Epithelial cell of proximal tubule (primary cell): ENCODE measurements around the gene PPP1R10. TPM values are rescaled to one million over a fixed set of nuclear protein-coding genes. Genes with fewer than 3 reads are reported as not detected.
A peak's percentile ranks its signal among the peaks of the same experiment; 100 is the strongest.

Experiments
- DNase-seq: peaks from one replicate; pipeline ENCODE4 v3.0.0-alpha.2; 2011; ENCODE audit warnings: low read depth
- H3K4me3 ChIP-seq: 2 replicates; pipeline ENCODE4 v1.5.1; 2011; ENCODE audit warnings: low read depth, mild to moderate bottlenecking, low read length
- total RNA-seq: library from RNA; depleted of rRNA; stranded (reverse); fragments of >200 nt; gene quantifications from 2 replicates; pipeline ENCODE4 v1.2.3, GENCODE V29; 2015
- TF ChIP-seq, protein P1 (sequence below): conservative IDR thresholded peaks from 2 replicates; pipeline ENCODE4 v1.5.1; 2012; ENCODE audit warnings: low read depth, mild to moderate bottlenecking, low read length

The PPP1R10 gene
- total RNA-seq, 1 donor from 2014 or later, result 19.6 TPM

DNA sequence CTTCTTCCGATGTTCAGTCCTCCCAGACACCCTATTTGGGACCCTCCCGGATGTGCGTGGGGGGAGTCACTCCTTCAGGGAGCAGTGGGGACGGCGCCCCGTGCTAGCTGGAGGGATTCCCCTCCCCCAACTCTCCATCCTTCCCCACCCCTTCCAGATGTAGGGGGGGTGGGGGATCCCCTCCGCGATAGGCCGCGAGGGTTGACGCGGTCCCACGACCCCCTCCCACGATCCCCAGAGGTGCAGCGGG lies 61.3 kb downstream of the PPP1R10 start:
- TF ChIP-seq, protein P1, sequence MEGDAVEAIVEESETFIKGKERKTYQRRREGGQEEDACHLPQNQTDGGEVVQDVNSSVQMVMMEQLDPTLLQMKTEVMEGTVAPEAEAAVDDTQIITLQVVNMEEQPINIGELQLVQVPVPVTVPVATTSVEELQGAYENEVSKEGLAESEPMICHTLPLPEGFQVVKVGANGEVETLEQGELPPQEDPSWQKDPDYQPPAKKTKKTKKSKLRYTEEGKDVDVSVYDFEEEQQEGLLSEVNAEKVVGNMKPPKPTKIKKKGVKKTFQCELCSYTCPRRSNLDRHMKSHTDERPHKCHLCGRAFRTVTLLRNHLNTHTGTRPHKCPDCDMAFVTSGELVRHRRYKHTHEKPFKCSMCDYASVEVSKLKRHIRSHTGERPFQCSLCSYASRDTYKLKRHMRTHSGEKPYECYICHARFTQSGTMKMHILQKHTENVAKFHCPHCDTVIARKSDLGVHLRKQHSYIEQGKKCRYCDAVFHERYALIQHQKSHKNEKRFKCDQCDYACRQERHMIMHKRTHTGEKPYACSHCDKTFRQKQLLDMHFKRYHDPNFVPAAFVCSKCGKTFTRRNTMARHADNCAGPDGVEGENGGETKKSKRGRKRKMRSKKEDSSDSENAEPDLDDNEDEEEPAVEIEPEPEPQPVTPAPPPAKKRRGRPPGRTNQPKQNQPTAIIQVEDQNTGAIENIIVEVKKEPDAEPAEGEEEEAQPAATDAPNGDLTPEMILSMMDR, result no peak
- no peak for DNase-seq
- peak overlapping the region; percentile 86 for H3K4me3 ChIP-seq

- TF ChIP-seq, protein P1, result peak; percentile 9
- no peak for DNase-seq
Measured at GRCh38 chr6:30554962-30555815, 61.9 kb downstream of the PPP1R10 start.

DNA sequence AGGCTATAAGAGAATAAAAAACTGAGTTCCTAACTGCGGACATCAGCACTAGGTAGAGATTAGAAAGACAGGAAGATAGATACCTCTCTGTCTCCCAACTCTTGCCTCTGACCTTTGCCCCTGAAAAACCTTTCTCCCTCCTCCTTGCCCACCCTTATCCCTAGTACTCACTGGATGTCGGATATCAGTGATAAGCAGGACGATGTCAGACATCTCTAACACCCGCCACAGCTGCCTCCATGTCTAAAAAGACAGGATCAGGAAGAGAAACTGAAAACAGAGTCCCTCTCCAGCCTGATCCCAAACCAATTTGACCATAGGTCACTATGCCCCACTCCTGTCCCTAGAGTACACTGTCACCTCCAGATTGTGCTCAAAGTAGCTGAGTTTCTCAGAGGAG lies 62.6 kb downstream of the PPP1R10 start:
- no peak for DNase-seq
- peak overlapping the region; percentile 86 for H3K4me3 ChIP-seq
- TF ChIP-seq, protein P1, result no peak

More at GRCh38 chr6:30554962-30555815, 61.9 kb downstream of the PPP1R10 start:
- H3K4me3 ChIP-seq, result peak overlapping the region; percentile 86

Other genes with a start within 250 kb of the PPP1R10 start
- gene HLA-E, start 127.7 kb downstream of the PPP1R10 start, total RNA-seq, result 56.9 and 93.3 TPM in 2 replicates
- gene GNL1, start 60.8 kb downstream of the PPP1R10 start, total RNA-seq, result 46.1 and 46.3 TPM in 2 replicates
- 4.6 and 5.2 TPM in 2 replicates for gene PRR3, start 59.9 kb downstream of the PPP1R10 start, total RNA-seq
- gene ABCF1, start 45.8 kb downstream of the PPP1R10 start, total RNA-seq, result 49.0 and 70.5 TPM in 2 replicates
- 65.8 and 87.4 TPM in 2 replicates for gene MRPS18B, start 597 bp upstream of the PPP1R10 start, total RNA-seq
- gene ATAT1, start 9.6 kb upstream of the PPP1R10 start, total RNA-seq, result 6.2 and 8.9 TPM in 2 replicates
- gene C6orf136, start 29.9 kb upstream of the PPP1R10 start, total RNA-seq, result 4.6 and 10.5 TPM in 2 replicates
- gene DHX16, start 55.8 kb upstream of the PPP1R10 start, total RNA-seq, result 41.5 and 52.0 TPM in 2 replicates
- 66.5 and 77.3 TPM in 2 replicates for gene PPP1R18, start 69.4 kb upstream of the PPP1R10 start, total RNA-seq
- 20.4 and 22.5 TPM in 2 replicates for gene NRM, start 73.7 kb upstream of the PPP1R10 start, total RNA-seq
- 11.4 and 20.7 TPM in 2 replicates for gene MDC1, start 100.0 kb upstream of the PPP1R10 start, total RNA-seq
- 1,157 and 1,940 TPM in 2 replicates for gene TUBB, start 103.1 kb upstream of the PPP1R10 start, total RNA-seq
- gene FLOT1, start 125.4 kb upstream of the PPP1R10 start, total RNA-seq, result 91.7 and 100 TPM in 2 replicates
- 336 and 354 TPM in 2 replicates for gene IER3, start 127.3 kb upstream of the PPP1R10 start, total RNA-seq